ENCODE results near the gene MAPK8.

GRCh38 chr10:48306870-48307710, 613 bp downstream of the MAPK8 start:
- TF ChIP-seq ZBTB49 (CRISPR knock-in tag; IDR thresholded peaks at IDR 0.05; ENCODE audit: borderline replicate concordance) (no peak), KLF6 (CRISPR knock-in tag; IDR thresholded peaks at IDR 0.05; ENCODE audit: borderline replicate concordance) (no peak), CTCF (IDR thresholded peaks at IDR 0.05 in 2 of 3, conservative IDR thresholded peaks at IDR 0.05 in 1 of 3; ENCODE audit: insufficient read depth in 2 of 3, low read depth in 1 of 3, low read length in 3 of 3) (no peak), TAF1 (IDR thresholded peaks at IDR 0.05; ENCODE audit: control insufficient read depth, extremely low read depth, insufficient read depth, low read length, severe bottlenecking) (no peak), POLR2A (conservative IDR thresholded peaks at IDR 0.05) (no peak), MEIS2 (IDR thresholded peaks at IDR 0.05; ENCODE audit: partially characterized antibody) (no peak)

Data from K562 (cell line).